Measurements from ENCODE around the gene RRP1. TPM values are rescaled to one million over a fixed set of nuclear protein-coding genes. Genes with fewer than 3 reads are reported as not detected.

Gene RRP1
- total RNA-seq, 1 donor from 2014 or later, result 31.9 TPM

DNA sequence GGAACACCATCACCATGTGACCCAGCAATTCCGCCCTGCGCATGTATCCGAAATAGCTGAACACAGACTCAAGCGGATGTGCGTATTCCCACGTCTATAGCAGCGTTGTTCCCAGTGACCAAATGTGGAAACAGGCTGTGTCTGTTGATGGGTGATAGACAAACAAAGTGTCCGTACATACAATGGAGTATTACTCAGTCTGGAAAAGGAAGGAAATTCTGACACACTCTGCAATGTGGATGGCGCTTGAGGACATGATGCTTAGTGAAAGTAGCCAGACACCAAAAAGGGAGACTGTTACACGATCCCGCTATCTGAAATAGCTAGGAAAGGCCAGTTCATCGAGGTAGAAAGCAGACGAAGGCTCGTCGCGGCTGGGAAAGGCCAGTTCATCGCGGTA, 44.7 kb upstream of the RRP1 start:
- H3K4me3 ChIP-seq (ENCODE audit: low read depth, low read length), result no peak overlapping the region
- peaks cover 8% of the 10 kb centered on the region for H3K36me3 ChIP-seq (ENCODE audit: control insufficient read depth, insufficient read depth, low read length)
- no peaks in the 10 kb centered on the region for H3K27me3 ChIP-seq (ENCODE audit: control insufficient read depth, insufficient read depth, low read length)
- TF ChIP-seq CTCF (IDR thresholded peaks at IDR 0.05; ENCODE audit: insufficient read depth, low read length, poor library complexity, severe bottlenecking), result no peak
- no peak for DNase-seq (ENCODE audit: low read depth)

- no peaks in the 10 kb centered on the region for H3K27me3 ChIP-seq (ENCODE audit: control insufficient read depth, insufficient read depth, low read length)
- H3K4me3 ChIP-seq (ENCODE audit: low read depth, low read length), result no peak overlapping the region
- TF ChIP-seq CTCF (IDR thresholded peaks at IDR 0.05; ENCODE audit: insufficient read depth, low read length, poor library complexity, severe bottlenecking), result no peak
- H3K36me3 ChIP-seq (ENCODE audit: control insufficient read depth, insufficient read depth, low read length), result peaks cover 12% of the 10 kb centered on the region
- no peak for DNase-seq (ENCODE audit: low read depth)
Measured at GRCh38 chr21:43745772-43746517, 43.4 kb upstream of the RRP1 start.

DNA sequence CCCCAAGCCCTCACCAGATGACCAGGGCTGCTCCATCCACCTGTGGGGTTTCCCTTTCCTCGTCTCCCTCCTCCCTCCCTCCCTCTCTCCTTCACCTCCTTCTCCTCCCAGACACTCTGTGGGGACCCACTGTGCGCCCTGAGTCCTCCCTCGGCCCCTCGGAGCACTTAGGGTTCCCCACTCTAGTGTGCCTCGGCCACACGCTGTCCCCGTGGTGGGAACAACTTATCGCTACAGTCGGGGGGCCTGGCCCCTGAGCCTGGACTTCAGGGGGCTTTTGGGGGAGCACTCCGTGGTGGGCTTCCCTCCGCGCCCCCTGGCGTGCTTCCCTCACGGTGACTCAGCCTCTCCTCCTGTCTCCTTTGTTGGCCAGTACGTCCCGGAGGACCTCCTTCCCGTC, 40.8 kb upstream of the RRP1 start:
- Histone ChIP-seq H3K27me3 (ENCODE audit: control insufficient read depth, insufficient read depth, low read length) (no peaks in the 10 kb centered on the region), H3K4me3 (ENCODE audit: low read depth, low read length) (no peak overlapping the region), H3K36me3 (ENCODE audit: control insufficient read depth, insufficient read depth, low read length) (peaks cover 16% of the 10 kb centered on the region)
- TF ChIP-seq CTCF (IDR thresholded peaks at IDR 0.05; ENCODE audit: insufficient read depth, low read length, poor library complexity, severe bottlenecking), result no peak
- no peak for DNase-seq (ENCODE audit: low read depth)

DNA sequence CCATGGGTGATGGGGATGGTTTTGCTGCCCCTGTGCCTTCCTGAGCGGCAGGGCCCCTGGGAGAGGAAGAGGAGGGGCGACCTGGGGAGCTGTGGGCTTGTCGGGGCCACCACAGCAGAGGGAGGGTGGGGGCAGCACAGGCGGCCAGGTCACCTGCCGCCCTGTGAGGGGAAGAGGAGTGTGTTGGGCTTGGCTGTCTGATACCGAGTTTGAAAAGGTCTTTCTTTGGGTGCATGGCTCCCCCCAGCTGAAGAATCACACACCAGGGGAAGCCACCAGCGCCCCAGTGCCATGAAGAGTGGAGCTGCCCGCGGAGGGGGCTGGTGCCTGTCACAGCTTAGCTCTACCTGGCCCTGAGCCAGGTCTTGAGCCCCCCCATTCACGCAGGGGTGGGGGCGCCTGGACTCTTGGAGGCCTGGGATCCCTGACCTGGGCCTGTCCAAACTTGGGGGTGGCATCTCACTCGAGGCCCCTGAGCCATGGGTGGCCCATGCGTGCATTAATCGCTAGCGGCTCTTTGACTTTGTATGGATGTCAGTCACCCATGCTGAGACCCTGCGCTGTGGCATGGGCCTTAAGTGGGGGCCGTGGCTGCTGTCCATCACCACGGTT, 39.6 kb upstream of the RRP1 start:
- no peaks in the 10 kb centered on the region for H3K27me3 ChIP-seq (ENCODE audit: control insufficient read depth, insufficient read depth, low read length)
- DNase-seq (ENCODE audit: low read depth), result no peak
- peaks cover 12% of the 10 kb centered on the region for H3K36me3 ChIP-seq (ENCODE audit: control insufficient read depth, insufficient read depth, low read length)
- H3K4me3 ChIP-seq (ENCODE audit: low read depth, low read length), result no peak overlapping the region
- TF ChIP-seq CTCF (IDR thresholded peaks at IDR 0.05; ENCODE audit: insufficient read depth, low read length, poor library complexity, severe bottlenecking), result no peak

DNA sequence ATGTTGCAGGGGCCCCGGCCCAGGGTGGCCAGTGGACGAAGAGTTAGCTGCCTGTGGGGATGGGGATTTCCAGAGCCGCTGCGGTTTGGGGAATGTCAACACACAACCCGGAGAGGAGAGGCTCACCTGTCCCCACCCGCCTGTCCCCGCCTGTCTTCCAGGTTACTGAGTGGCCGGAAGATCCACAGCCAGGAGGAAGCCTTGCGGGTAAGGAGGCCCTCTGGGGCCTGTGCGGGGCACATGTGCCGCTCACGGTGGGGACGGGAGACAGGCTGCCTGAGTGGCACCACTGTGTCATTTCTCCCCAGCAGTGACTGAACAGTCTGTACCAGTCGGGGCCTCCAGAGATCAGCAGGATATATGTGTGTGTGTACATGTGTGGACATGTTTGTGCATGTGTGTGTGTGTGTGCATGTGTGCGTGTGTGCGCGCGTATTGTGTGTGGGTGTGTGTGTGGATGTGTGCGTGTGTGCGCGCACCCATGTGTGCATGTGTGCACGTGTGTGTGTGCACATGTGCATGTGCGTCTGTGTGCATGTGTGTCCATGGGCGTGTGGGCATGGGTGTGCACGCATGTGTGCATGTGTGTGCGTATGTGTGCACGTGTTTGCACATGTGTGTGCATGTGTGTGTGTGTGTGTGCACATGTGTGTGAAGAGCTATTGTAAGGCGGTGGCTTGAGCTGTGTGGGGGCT, 38.9 kb upstream of the RRP1 start:
- no peak overlapping the region for H3K4me3 ChIP-seq (ENCODE audit: low read depth, low read length)
- DNase-seq (ENCODE audit: low read depth), result no peak
- TF ChIP-seq CTCF (IDR thresholded peaks at IDR 0.05; ENCODE audit: insufficient read depth, low read length, poor library complexity, severe bottlenecking), result no peak
- peaks cover 13% of the 10 kb centered on the region for H3K36me3 ChIP-seq (ENCODE audit: control insufficient read depth, insufficient read depth, low read length)
- H3K27me3 ChIP-seq (ENCODE audit: control insufficient read depth, insufficient read depth, low read length), result no peaks in the 10 kb centered on the region
